Measurements from ENCODE around the gene WDR72.
"Not testable (repeated sequence)": the region's sequence is repeated elsewhere in the genome, so short reads cannot be mapped to it uniquely, and the experiment has no call there.

The WDR72 gene

DNA sequence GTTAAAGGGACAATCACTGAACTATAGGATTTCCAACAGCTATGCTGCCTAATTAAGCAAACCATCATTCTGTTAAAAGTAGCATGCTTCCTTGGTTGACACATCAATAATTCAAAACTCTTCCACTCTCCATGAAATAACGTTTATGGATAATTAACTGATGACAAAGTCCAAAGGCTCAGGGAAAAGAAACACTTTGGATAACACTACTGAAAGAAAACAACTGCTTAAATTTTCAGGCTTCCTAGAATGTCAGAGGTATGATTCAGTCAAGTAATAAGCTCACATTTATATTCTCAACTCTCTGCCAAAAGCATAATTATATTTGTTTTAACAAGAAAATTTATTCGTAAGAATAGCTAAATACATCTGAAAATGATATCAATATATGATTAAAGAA, 49.6 kb downstream of the WDR72 start:
- no peak for DNase-seq (ENCODE audit: low read depth in 2 of 2)

DNA sequence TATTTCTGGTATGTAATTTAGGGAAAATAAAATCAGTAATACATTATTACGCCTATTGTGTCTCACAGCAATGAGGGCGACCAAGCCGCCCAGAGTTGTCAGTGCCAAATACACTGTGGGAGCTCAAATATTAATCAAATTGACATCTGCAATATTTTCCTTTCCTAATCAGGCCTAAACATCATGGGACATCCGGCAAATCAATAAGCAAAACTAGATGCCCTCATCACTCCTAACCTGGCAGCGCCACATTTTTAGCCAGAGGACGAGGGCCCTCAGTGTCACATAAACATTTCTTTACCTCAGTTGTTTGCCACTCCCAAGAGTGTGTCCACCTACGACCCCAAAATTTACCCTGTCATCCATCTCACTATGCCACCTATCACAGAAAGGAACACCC, 64.1 kb downstream of the WDR72 start:
- DNase-seq (ENCODE audit: low read depth in 2 of 2), result no peak

DNA sequence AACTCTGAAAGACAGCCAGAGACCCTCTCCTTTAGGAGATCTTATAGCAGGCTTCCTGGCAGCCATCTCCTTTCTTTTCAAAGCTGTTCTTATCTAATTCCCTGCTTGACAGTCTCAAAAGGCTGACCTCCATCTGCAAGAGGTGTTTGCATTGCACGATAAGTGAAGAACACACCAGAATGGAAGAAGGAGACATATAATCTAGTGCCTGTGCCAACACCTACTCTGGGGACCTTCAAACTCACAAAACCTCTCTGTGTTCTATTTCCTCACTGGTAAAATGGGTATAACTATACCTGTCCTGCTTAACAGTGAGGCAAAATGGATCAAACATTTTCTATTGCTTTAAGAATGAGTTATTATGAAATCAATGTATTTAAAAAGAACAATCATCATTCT, 65.0 kb downstream of the WDR72 start:
- DNase-seq (ENCODE audit: low read depth in 2 of 2), result no peak

DNA sequence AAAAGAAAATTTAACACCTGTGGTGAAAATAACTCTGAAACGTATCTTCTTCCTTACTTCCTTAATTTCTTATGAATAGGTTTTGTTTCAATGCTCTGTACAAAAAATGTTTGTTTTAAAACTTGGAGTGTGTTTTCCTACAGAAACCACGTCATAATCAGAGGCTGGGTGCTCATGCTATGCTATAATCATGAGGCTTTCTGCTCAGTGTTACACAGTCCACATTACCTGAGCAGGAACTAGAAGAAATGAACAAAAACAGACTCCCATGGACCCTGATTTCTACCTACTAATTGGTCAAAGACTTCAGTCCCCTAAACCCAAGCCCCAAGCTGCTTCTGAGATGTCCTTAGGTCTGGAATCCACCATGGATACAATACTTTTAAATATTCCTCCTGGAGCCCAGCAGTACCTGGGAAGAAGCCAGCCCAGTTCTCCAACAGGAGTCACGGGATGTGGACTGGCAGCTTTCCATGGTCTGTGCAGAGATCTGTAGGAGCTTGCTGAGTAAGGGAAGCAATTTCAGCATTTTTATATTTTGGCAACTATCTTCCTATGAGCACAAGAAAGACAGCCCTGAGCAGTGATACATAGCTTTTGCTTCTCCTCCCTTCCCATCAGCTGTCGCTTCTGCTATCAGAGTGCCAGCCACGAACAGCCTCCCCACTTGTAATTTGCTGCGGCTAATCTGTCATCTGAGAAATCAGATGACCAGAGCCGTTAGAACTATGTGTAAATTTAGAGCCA, 65.6 kb downstream of the WDR72 start:
- no peak for DNase-seq (ENCODE audit: low read depth in 2 of 2)

DNA sequence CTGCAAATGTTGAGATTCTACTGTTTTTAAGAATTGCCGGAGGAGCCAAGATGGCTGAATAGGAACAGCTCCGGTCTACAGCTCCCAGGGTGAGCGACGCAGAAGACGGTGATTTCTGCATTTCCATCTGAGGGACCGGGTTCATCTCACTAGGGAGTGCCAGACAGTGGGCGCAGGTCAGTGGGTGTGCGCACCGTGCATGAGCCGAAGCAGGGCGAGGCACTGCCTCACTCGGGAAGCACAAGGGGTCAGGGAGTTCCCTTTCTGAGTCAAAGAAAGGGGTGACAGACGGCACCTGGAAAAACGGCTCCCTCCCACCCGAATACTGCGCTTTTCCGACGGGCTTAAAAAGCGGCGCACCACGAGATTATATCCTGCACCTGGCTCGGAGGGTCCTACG, 75.3 kb downstream of the WDR72 start:
- not testable (repeated sequence) for DNase-seq (ENCODE audit: low read depth in 2 of 2)

DNA sequence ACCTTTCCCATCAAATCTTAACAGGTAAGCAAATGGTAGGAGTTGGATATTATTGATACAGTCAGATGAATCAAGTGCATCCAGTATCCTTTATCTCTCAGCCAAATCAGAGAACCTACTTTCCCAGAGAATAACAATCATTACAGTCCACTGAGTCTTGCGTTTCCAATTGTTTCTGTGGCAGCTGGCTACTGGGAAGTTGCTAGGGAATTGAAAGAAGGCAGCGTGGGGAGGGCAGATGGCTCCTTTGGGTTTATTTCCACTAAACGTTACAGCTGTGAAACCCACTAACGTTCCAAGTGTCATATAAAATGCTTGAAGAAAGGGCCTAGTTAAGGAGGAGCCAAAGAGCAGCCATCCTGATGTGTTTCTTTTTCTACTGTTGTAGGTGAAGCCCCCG, 78.4 kb downstream of the WDR72 start:
- DNase-seq (ENCODE audit: low read depth in 2 of 2), result no peak

DNA sequence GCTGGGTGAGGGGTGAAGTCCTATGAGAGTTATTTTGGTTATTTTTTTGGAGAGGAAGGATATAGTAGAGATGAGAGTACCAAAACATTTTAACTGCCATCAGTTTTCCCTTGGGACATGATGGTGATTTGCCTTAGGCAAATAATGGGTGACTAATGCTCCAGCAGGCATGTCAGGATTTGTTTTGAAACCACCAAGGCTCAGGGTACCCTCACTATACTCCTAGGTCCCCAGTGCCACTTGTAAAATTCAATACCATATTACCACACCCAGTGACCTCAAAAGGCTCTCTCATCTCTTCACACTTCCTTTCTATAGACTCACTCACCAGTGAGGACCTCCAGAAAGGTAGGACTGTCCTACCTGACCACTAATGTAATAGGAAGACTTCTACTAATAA, 83.6 kb downstream of the WDR72 start:
- DNase-seq (ENCODE audit: low read depth in 2 of 2), result no peak

DNA sequence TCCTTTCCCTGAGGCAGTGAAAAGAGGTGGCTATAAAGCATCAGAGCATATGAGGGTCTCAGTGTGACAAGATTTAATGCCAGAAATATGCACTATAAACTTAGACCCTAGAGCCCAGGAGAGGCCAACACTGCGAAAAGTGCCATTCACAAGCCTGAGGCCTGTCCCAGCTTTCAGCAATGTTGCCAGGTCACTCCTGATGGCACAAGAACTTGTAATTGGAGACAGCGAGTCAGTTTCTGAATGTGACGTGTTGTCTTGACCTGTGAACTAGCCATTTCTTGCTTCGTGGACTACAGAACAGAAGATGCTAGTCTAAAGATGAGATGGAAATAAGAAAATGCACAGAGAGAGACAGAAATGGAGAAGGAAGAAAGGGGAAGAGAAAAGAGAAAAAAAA, 87.9 kb downstream of the WDR72 start:
- no peak for DNase-seq (ENCODE audit: low read depth in 2 of 2)

DNA sequence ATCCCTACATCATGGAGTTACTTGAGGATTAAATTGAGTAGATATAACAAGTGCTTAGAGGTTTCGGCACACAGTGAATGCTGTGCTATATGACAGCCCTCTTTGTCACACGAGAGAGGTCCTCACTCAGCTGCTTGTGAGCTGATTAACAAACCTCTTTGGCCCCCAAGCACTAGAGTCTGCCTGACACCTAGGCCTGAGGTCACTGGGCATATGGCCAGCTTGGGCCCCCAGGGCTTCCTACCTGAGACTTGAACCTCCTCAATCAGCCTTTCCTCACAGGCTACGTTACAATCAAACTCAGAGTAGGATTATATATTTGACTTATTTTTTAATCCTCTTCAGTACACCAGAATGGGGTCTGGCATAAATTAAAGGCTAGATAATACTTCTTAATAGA, 88.8 kb downstream of the WDR72 start:
- no peak for DNase-seq (ENCODE audit: low read depth in 2 of 2)

DNA sequence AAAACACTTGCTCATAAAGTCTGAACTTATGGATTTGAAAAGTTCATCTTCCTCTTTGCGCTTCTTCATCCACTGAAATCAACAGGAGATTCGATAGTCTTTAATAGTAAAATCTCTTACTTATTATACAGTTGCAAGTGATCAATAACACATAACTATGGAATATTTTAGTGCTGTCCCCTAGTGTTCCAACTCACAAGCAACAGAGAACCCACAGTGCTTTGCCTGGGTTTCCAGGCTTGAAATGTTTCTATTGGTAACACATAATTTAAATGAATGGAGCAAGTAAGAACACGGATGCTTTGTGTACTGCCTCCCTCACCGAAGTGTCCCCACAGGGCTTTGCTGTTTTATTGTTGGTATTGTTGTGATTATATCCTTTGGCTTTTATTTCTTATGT, 93.5 kb downstream of the WDR72 start:
- DNase-seq (ENCODE audit: low read depth in 2 of 2), result no peak

DNA sequence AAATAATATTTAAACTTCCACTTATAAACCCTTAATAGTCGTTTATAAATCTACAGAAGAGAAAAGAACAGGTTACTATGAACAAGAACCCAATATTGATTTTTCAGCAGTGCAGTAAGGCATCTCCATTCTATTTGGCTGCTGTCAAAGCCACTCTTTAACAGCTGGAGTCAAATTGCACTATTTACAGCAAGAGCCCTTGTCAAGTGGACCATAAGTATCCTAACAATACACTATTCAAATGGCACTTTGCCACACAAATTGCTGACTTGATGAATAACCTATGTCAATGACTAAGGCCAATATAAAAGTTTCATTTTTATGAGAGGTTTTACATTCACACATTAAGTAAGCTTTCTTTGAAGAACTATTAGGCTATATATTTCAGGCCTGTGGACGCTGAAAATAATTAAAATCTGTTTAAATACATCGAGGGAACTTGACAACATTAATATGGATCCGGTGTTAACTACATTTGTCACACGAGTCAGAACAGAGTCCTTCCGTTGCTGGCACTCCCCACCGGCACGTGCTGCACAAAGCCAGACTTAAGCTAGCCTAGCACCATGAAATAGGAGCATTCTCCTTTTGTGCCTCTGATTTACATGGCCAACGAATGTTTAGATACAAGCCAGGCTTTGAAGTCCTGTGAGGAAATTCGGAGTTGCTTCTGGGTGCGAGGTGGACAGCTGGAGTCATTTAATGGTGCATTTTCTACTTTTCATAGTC, 100.5 kb downstream of the WDR72 start:
- DNase-seq (ENCODE audit: low read depth in 2 of 2), result no peak

DNA sequence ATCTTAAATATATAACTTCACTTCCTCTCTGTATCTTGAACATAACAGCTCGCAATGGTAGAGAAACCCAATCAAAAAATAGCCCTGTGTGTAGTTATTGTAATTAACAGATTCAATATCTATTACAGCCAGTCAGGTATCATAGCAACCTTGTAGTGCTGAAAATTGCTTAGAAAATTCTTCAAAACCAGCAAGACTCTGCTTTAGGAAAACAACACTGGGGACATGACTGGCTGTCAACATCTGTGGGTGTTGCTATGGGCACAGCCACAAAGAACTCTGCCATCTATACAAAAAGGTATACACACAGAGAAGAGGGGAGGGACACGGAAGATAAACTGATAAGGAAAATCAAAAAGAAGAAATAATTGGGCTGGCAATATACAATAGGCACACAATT, 101.2 kb downstream of the WDR72 start:
- DNase-seq (ENCODE audit: low read depth in 2 of 2), result no peak

DNA sequence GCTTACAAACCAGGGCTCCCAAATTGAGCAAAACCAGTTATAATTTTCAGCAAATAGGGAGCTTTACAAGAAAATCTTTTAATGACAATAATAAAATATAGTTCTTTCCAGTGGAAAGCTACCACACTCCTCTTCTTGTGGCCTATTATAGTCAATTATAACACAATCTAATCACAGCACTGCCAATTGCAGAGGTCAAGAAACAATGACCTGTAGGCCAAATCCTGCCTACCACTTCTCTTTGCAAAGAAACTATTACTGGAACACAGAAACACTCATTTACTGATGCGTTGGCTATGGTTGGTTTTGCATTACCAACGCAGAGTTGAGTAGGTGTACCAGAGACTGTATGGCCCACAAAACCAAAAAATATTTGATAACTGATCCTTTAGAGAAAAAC, 110.5 kb downstream of the WDR72 start:
- no peak for DNase-seq (ENCODE audit: low read depth in 2 of 2)

DNA sequence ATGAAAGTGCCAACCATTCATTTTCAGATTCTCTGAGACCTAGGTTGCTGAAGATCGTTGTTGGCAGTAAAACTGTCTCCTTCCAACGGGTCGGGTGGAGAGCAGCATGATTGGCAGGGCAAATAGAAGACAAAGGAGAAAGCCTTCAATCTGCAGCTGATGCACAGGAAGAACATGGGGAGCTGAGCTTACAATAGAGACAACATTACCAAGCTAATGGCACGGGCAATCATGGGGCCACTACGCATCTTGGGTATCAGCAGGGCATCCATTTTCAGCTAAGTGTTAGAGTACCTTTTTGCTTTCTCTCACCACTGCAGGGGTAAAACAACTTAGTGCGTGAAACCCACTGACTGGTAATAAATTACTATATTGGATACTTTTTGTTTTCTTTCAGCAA, 114.8 kb downstream of the WDR72 start:
- no peak for DNase-seq (ENCODE audit: low read depth in 2 of 2)

DNA sequence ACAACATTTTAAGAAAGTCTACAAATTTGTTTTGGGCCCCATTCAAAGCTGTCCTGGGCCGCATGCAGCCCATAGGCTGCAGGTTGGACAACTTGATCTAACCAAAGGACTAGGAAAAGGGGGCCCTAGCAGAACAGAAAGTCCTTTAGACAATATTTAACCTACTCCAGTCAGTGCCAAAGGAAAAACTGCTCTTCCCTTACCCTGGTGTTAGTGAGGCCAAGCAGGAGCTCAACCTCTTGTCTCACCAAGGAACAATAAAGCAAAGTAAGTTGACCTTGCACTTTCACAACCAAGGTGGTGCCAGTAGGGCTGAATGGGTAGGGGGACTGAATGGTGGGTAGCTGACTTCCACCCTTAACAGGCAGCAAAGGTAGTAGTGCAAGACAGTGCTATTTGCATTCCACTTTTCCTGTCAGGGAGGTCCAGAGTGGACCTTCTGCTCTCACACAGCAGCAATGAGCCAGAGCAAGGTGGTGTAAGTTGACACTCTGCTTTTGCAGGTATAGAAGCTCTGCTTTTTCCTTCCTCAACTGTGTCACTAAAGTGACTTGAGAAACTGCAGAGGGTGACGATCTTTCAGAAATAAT, 124.9 kb downstream of the WDR72 start:
- no peak for DNase-seq (ENCODE audit: low read depth in 2 of 2)

DNA sequence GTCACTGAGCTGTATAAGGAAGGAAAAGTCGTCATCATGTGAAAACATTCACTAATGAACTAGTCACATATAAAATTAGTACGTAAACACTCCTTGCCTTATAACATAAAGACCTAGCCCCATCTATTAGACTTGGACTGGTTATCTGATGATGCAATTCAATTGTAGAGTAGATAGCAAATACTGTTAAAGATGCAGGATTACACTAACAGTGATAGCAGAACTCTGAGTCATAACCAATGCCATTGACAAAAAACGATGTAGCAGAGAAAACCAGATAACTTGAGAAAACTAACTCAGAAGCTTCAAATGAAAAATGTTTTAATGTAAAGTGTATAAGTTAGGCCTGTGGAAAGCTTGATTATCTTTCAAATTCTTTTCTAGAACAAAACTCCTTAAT, 132.2 kb downstream of the WDR72 start:
- no peak for DNase-seq (ENCODE audit: low read depth in 2 of 2)

DNA sequence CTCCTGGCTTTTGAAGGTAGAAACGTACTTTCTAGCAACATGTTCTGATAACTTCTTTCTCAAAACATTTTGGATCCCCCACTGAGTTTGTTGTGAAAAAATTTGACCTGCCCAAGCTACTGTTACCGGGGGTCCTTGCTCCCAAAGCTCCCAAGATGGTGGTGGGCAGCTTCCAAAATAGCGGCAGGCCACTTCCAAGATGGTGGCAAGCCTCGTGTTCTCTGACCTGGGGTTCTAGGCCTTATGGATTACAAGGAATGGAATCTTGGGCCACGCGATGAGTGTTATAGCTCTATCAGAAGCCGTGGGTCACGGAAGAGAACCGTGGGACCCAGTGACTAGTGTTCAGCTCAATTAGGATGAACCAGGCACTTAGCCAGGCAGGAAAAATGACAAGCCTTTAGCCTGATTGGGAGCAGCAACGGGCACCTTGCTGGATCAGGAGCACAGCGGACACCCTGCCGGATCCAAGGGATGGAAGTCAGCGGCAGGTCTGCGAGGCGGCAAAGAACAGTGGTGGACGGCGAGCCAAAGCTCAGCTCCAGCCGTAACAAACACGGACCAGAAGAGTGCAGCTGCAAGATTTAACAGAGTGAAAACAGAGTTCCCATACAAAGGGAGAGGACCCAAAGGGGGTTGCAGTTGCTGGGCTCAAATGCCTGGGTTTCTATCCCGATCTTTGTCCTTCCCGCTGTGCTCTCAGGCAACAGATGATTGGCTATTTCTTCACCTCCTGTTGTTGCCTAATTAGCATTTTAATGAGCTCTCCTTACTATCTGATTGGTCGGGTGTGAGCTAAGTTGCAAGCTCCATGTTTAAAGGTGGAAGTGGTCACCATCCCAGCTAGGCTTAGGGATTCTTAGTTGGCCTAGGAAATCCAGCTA, 133.3 kb downstream of the WDR72 start:
- no peak for DNase-seq (ENCODE audit: low read depth in 2 of 2)

DNA sequence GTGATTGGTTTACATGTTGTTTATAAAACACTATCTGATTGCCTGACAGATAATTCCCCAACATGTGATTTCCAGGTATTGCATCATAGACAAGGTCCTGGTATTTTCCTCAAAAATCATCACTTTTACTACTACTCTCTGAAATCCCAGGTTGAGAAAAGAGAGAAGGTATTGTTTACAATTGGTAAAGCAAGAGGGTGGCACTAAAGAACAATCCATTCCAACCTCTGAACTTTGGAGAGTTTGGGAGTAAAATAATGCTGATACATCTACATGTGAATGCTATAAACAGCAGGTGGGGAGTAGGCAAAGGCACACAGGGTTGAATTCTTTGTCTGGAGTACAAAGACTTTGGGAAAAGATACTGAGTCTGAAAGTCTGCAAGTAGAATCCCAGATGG, 134.2 kb downstream of the WDR72 start:
- DNase-seq (ENCODE audit: low read depth in 2 of 2), result no peak

DNA sequence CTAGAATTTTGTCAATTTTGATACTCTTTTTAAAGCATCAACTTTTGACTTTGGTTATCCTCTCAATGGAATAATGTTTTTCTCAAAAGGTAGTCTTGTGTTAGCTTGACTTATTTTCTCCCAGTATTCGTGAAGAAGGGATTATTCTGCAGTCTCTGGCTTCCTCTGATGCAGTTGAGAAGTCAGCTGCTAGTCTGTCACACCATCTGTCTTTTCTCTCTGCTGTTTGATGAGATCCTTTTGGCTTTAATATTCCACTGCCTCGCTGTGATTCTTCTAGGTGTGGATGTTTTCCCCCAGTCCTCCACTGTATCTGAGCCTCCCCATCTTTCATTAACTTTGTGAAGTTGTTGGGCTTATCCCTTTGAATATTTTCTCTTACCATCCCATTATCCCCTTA, 141.0 kb downstream of the WDR72 start:
- DNase-seq (ENCODE audit: low read depth in 2 of 2), result no peak

DNA sequence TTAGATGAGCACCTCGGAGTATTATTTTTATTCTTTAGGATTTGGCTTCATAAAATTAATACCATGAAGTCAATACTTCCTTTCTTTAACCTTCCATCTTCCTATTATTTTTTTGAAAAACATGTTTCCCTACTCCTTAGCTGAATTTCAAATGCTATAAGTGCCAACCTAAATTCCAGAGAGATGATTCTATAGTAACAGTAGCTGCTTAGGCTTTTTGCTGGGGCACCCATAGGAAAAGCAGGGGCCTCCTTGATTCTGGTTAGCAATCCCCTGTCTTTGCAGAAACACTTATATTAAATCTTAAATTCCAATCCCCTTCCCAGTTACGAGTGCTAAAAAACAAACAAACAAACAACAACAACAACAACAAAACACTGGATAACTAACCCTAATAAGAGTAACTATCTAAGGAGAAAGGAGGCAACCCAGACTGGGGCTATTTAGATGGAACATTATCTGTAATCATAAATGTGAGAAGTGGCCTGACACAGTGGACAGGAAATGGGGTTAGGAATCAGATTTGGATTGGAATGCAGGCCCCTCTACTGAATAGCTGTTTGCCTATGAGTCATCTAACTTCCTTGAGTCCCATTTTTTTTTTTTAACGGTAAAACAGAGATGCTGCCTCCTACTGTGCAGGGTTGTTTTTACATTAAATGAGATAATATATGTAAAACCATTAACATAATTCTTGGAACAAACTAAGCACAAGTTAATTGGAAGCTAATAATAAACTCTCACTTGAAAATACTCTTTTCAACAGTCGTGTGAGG, 148.1 kb downstream of the WDR72 start:
- DNase-seq (ENCODE audit: low read depth in 2 of 2), result no peak

DNA sequence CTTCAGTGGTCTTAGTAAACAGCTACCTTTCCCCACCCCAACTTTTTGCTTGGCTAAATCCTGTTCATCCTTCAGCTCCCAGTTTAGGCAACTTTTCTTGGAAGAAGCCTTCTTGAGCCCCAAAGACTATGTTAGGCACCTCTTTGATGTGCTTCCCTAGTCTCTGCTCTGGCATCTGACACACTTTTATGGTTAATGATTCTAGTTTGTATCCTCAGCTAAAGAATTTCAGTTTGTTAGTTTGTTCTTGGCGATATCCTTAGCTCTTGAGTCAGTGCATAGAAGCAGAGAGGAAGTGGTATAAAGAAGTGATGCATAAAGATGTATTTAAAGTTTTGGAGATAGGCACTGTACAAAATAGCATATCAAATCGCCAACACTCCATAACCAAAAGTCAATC, 168.4 kb downstream of the WDR72 start:
- no peak for DNase-seq (ENCODE audit: low read depth in 2 of 2)

DNA sequence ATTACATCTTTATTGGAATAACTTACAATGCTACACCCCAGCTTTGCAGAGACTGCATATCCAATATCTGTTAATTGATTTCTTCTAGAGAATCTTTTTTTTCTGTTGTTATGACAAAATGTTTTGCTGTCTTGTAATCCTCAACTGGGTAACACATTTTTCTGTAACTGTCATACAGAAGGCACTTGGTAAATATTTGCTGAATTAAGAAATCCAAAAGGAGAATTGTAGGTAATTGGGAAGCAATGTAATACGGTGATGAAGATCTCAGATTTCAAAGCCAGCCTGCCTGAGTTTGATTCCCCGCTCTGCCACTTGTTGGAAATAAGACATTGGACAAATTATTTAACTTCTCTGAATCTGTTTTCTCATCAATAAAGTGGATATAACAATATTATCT, 169.1 kb downstream of the WDR72 start:
- no peak for DNase-seq (ENCODE audit: low read depth in 2 of 2)
